GM18507 (cell line): ENCODE results near the gene FCGR2B.
"Not testable (repeated sequence)": the region's sequence is repeated elsewhere in the genome, so short reads cannot be mapped to it uniquely, and the experiment has no call there.

Experiments
- DNase-seq: peaks from one replicate; pipeline ENCODE4 v3.0.0; 2011; ENCODE audit warnings: low read depth; ENCODE audit not compliant: insufficient read length; ENCODE audit errors: extremely low spot score
- FAIRE-seq: peaks from 2 replicates; lab custom pipeline; 2011; peaks lifted over from hg19 to GRCh38; lab: Jason Lieb, UNC

The FCGR2B gene

GRCh38 chr1:161662684-161663339 lies at the start of gene FCGR2B:
TSS of gene FCGR2B (plus strand) at chr1:161663143. CDS start at chr1:161663242, 99 bp downstream.
- FAIRE-seq = peak; percentile 94
- not testable (repeated sequence) for DNase-seq

- not testable (repeated sequence) for DNase-seq, FAIRE-seq
Measured at GRCh38 chr1:161616417-161616816, 46.5 kb upstream of the FCGR2B start.

DNA sequence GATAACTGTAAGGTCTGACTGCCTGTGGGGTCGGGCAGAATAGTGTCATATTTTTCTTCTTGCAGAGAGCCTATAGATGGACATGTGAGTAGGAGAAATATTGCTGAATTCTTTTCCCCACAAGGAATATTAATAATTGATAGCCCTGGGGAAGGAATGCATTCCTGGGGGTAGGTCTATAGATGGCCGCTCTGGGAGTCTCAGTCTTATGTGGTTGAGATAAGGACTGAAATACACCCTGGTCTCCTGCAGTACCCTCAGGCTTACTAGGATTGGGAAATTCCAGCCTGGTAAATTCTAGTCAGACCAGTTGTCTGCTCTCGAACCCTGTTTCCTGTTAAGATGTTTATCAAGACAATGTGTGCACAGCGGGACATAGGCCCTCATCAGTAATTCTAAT lies 44.4 kb upstream of the FCGR2B start:
- not testable (repeated sequence) for DNase-seq, FAIRE-seq

DNA sequence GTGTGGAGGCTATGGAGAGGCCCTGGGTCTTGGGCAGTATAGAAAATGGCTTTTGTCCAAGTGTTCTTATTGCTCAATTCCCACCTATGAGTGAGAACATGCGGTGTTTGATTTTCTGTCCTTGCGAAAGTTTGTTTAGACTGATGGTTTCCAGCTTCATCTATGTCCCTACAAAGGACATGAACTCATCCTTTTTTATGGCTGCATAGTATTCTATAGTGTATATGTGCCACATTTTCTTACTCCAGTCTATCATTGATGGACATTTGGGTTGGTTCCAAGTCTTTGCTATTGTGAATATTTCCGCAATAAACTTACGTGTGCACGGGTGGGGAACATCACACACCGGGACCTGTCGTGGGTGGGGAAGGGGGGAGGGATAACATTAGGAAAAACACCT lies 42.5 kb upstream of the FCGR2B start:
- FAIRE-seq, DNase-seq: not testable (repeated sequence)

- FAIRE-seq = peak; percentile 91
Measured at GRCh38 chr1:161621181-161622000, 41.6 kb upstream of the FCGR2B start.

GRCh38 chr1:161622054-161622453 lies 40.9 kb upstream of the FCGR2B start:
- not testable (repeated sequence) for DNase-seq, FAIRE-seq

More at GRCh38 chr1:161621181-161622000, 41.6 kb upstream of the FCGR2B start:
- peak; percentile 29 for DNase-seq

GRCh38 chr1:161623401-161624051 lies 39.4 kb upstream of the FCGR2B start:
- DNase-seq = not testable (repeated sequence)
- FAIRE-seq = peak; percentile 97

DNA sequence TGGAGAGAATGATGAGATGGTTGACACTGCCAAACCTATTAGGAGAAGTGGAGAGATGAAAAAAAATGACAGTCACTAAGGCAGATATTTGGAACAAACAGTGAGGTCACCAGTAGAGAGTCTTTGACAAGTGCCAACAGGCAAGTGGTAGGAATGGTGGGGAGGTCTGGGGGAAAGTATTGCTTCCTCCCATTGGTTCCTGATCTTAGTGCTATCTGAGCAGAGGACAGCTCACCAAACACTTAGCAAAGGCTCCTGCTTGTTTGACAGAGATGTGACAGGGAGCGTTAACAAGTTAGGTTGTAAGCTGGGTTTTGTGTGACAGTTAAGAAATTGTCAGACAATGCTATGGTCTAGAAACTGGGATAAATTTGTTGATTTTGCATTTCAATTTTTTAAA lies 38.3 kb upstream of the FCGR2B start:
- FAIRE-seq = peak; percentile 71
- not testable (repeated sequence) for DNase-seq

GRCh38 chr1:161626445-161627146 lies 36.3 kb upstream of the FCGR2B start:
- not testable (repeated sequence) for DNase-seq

DNA sequence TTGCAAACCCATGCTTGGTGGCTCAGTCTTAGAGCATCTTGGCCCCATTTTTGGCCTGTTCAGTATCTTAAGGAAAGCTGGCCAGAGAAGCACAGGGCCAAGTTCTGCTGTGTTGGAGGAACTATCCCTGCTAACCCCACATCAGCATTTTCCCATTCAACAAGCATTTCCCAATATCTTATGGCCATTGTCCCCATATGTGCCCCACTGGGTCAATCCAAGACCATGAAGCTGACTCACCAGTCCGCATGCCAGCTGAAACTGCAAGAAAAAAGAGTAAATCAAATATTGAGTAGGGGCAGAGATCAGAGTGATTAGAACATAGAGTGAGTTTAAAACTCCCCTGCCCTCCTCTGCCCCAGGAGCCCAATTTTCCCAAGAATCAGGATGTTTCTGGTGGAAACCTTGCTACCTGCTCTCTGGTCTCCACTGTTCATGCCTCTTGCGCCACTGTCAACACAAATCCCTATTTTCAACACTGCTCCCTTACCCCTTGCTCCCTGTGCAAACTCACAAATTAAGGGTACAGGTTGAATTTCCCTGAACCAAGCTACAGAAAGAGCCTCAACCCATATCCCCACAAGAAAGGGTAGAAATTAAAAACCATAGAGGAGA lies 32.7 kb upstream of the FCGR2B start:
- FAIRE-seq, DNase-seq: not testable (repeated sequence)

More at GRCh38 chr1:161626445-161627146, 36.3 kb upstream of the FCGR2B start:
- FAIRE-seq = peak; percentile 66

DNA sequence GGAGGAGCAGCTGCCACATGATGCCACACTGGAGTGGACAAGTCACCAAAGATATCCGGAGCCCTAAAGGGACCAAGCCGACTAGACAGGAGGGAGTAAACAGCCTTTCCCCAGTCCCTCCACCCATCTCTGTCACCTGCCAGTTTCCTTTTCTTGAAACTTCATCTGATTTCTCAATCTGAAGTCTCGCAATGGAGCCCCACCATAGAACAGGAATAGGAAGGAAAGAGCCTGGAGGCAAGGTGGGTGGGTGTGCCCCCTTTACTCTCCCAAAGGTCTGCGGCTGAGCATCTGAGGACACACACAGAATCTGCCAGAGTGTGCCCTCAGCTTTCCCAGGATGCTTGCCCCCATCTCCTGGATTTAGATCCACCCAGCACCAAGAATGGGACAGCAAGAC lies 31.9 kb upstream of the FCGR2B start, which contains the start of gene FCGR3B:
Gene FCGR3B (minus strand): TSS at position 101 of the 400 bp plus-strand sequence. CDS start 82 bp downstream, at position 19.
- FAIRE-seq = no peak
- DNase-seq = no peak

GRCh38 chr1:161634993-161635392 lies 27.9 kb upstream of the FCGR2B start:
- not testable (repeated sequence) for FAIRE-seq, DNase-seq

- not testable (repeated sequence) for DNase-seq
Measured at GRCh38 chr1:161636189-161636782, 26.7 kb upstream of the FCGR2B start.

DNA sequence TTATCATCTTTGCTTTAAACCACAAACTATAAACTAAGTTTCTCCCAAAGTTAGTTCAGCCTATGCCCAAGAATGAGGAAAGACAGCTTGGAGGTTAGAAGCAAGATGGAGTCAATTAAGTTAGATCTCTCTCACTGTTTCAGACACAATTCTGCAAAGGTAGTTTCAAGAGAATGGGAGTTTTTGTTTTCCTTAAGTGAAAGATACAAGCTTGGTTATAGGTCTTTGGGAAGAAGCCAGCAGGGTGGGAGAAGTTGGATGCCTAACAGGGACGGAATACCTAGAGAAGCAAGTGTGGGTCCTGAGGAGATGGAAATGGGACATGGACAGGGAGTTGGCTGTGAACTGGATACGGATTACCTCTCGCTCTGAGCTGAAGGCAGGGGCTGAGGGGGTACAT lies 26.0 kb upstream of the FCGR2B start:
- DNase-seq, FAIRE-seq: not testable (repeated sequence)

More at GRCh38 chr1:161636189-161636782, 26.7 kb upstream of the FCGR2B start:
- FAIRE-seq = peak; percentile 65

GRCh38 chr1:161638251-161638993 lies 24.5 kb upstream of the FCGR2B start:
- FAIRE-seq, DNase-seq: not testable (repeated sequence)

DNA sequence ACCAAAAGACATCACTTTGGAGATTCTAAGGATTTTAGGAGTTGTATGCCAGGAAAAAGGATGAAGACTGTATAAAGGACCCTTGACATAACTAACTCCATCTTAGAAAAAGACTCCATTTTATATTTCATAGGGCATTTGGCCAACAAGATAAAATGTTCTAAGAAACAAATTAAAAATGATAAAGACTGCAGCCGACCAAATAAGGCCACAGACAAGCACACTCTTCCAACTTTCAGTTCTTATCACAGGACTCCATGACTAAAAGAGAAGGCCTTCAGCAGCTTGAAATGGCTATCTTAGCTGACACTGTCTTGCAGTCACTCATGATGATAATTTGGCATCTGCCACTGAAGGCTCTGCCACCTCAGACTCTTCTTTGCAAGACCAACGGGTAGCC lies 23.7 kb upstream of the FCGR2B start:
- FAIRE-seq, DNase-seq: not testable (repeated sequence)

- FAIRE-seq = peak; percentile 74
Measured at GRCh38 chr1:161642697-161643096, 20.2 kb upstream of the FCGR2B start.

More at GRCh38 chr1:161642697-161643096, 20.2 kb upstream of the FCGR2B start:
- DNase-seq = not testable (repeated sequence)
